ENCODE measurements around the gene LGR5.

DNA sequence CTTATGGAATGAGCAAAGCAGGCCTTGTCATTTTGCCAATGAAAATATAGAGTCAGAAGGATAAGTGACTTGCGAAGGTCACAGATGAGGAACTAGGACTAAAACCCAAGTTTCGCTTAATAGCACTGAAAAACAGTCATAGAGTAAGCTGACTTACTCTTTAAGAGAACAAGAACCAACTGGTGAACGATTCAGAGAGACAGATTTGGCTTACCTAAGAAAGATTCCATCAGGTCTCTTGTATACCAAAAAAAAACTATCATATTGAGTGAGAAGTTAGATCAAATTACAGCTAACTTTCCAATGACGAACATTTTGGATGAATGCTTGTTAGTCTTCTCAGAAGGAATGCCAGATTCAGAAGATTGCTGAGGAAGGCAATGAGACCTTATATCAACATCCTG, 149.9 kb downstream of the LGR5 start:
- no peak for TF ChIP-seq CTCF (conservative IDR thresholded peaks at IDR 0.05; ENCODE audit: low read depth, low read length)
- no peak for TF ChIP-seq EZH2 (IDR thresholded peaks at IDR 0.05; ENCODE audit: borderline replicate concordance, low read depth, low read length, poor library complexity, severe bottlenecking)

All from A673 (cell line).